Measurements from ENCODE around the gene ST6GALNAC2. TPM values are rescaled to one million over a fixed set of nuclear protein-coding genes. Genes with fewer than 3 reads are reported as not detected.
"Not testable (repeated sequence)": the region's sequence is repeated elsewhere in the genome, so short reads cannot be mapped to it uniquely, and the experiment has no call there.

The ST6GALNAC2 gene
- total RNA-seq, 1 donor from 2014 or later: 24.8 TPM

DNA sequence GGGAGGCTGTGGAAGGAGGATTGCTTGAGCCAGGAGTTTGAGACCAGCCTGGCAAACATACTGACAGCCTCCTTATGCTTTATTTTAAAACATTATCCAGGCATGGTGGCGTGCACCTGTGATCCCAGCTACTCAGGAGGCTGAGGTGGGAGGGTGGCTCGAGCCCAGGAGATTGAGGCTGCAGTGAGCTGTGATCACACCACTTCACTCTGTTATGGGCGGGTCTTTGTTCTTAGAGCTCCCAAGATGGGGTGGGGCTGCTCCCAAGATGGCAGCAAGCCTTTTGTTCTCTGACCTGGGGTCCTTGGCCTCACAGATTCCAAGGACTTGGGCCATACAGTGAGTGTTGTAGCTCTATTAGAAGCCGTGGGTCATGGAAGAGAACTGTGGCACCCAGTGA lies 26.1 kb upstream of the ST6GALNAC2 start:
- DNase-seq (ENCODE audit: extremely low spot score in 2 of 2): no peak
- intact Hi-C loops (cut with DNase I): no loop called here
- no peak for TF ChIP-seq POLR2A (IDR thresholded peaks at IDR 0.05)
- TF ChIP-seq, protein P1, sequence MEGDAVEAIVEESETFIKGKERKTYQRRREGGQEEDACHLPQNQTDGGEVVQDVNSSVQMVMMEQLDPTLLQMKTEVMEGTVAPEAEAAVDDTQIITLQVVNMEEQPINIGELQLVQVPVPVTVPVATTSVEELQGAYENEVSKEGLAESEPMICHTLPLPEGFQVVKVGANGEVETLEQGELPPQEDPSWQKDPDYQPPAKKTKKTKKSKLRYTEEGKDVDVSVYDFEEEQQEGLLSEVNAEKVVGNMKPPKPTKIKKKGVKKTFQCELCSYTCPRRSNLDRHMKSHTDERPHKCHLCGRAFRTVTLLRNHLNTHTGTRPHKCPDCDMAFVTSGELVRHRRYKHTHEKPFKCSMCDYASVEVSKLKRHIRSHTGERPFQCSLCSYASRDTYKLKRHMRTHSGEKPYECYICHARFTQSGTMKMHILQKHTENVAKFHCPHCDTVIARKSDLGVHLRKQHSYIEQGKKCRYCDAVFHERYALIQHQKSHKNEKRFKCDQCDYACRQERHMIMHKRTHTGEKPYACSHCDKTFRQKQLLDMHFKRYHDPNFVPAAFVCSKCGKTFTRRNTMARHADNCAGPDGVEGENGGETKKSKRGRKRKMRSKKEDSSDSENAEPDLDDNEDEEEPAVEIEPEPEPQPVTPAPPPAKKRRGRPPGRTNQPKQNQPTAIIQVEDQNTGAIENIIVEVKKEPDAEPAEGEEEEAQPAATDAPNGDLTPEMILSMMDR (IDR thresholded peaks at IDR 0.05): no peak
- TF ChIP-seq POLR2AphosphoS5 (IDR thresholded peaks at IDR 0.05; ENCODE audit: insufficient read depth in 1 of 2, low read depth in 1 of 2): no peak

DNA sequence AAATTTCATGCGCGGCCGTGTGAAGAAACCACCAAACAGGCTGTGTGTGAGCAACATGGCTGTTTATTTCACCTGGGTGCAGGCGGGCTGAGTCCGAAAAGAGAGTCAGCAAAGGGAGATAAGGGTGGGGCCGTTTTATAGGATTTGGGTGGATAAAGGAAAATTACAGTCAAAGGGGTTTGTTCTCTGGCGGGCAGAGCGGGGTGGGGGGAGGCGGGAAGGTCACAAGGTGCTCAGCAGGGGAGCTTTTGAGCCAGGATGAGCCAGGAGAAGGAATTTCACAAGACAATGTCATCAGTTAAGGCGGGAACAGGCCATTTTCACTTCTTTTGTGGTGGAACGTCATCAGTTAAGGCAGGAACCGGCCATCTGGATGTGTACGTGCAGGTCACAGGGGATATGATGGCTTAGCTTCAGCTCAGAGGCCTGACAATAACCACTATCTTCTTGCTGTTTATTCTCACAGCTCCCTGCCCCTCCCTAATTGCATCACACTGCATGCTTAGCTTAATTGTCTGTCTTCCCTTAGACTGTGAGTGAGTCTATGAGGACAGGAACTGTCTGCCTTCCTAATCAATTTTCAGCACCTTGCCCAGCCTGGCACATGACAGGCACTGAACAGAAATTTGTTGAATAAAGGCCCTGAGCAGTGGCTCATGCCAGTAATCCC lies 25.6 kb upstream of the ST6GALNAC2 start:
- intact Hi-C loops (cut with DNase I); DNase-seq (ENCODE audit: extremely low spot score in 2 of 2); H3K27me3 ChIP-seq; H3K9me3 ChIP-seq; H3K27ac ChIP-seq; H3K4me1 ChIP-seq; H3K36me3 ChIP-seq; H3K4me3 ChIP-seq: not testable (repeated sequence)

More for the DNA sequence above, 26.1 kb upstream of the ST6GALNAC2 start:
- no peaks in the 10 kb centered on the region for H3K36me3 ChIP-seq
- H3K4me1 ChIP-seq: no peaks in the 10 kb centered on the region
- H3K4me3 ChIP-seq: no peak overlapping the region
- H3K27ac ChIP-seq: no peak overlapping the region
- no peaks in the 10 kb centered on the region for H3K9me3 ChIP-seq
- H3K27me3 ChIP-seq: no peaks in the 10 kb centered on the region

DNA sequence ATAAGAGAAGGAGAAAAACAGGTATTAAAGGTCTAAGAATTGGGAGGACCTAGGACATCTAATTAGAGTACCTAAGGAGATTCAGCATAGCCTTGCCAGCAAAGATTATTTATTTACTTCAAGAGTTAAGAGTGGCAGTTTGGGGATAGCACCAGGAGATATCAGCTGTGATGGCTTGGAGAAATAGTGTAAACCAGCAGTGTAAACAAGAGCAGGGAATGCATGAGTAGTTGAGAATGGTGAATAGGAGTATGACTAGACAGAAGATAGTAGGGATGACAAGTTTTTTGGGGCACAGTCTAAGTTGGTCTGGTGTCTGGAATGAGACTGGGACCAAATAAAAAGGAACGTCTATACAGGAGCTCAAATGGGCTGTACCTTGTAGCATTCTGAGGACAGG lies 21.0 kb upstream of the ST6GALNAC2 start:
- DNase-seq (ENCODE audit: extremely low spot score in 2 of 2); H3K27me3 ChIP-seq; H3K4me1 ChIP-seq; H3K36me3 ChIP-seq; H3K9me3 ChIP-seq; H3K27ac ChIP-seq; intact Hi-C loops (cut with DNase I); H3K4me3 ChIP-seq: not testable (repeated sequence)

DNA sequence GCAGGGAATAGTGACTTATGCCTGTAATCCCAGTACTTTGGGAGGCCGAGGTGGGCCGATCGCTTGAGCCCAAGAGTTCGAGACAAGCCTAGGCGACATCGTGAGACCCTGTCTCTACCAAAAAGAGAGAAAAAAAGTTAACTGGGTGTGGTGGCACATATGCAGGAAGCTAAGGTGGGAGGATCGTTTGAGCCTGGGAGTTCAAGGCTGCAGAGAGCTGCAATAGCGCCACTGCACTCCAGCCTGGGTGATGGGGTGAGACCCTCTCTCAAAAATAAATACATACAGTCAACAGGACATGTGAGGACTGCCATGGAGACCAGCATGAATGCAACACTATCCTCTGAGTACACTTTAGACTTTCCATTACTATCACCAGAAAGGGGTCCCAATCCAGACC lies 15.4 kb upstream of the ST6GALNAC2 start:
- Histone ChIP-seq H3K27me3 (no peaks in the 10 kb centered on the region), H3K4me1 (peaks cover 26% of the 10 kb centered on the region), H3K27ac (no peak overlapping the region), H3K36me3 (no peaks in the 10 kb centered on the region), H3K9me3 (no peaks in the 10 kb centered on the region), H3K4me3 (no peak overlapping the region)
- no peak for DNase-seq (ENCODE audit: extremely low spot score in 2 of 2)
- intact Hi-C loops (cut with DNase I): no loop called here
- TF ChIP-seq, protein P1 (IDR thresholded peaks at IDR 0.05): no peak
- TF ChIP-seq POLR2A (IDR thresholded peaks at IDR 0.05) (no peak), POLR2AphosphoS5 (IDR thresholded peaks at IDR 0.05; ENCODE audit: insufficient read depth in 1 of 2, low read depth in 1 of 2) (no peak)

DNA sequence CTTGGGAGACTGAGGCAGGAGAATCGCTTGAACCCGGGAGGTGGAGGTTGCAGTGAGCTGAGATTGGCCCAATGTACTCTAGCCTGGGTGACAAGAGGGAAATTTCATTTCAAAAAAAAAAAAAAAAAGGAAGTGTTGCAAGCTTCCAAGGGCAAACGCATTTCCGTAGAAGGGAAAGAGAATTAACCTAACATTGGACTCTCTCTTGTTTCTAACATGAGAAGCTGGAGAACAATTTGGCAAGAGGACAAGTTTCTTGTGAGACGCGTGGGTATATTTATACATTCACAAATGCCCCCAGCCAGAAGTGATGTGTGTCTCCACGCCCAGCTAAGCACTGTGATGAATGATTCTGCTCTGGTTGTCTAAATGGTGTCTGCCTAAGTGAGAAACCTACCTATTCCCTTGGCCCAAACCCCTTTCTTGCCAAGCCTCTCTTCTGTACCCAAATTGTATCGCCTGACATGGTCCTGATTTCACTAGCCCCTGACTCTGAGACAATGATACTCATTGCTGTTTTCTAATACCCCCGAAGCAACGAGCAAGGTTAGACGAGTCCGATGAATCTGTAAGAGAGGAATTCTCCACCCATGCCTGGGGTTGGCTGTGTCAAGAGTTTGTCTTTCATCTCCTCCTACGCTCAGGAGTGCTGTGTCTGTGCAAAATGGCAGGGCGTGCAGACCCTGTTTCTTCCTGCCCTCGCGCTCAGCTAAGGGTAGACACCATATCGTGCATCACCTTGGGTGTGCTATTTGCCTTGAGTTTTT lies 14.2 kb upstream of the ST6GALNAC2 start:
- H3K4me3 ChIP-seq: no peak overlapping the region
- H3K36me3 ChIP-seq: no peaks in the 10 kb centered on the region
- intact Hi-C loops (cut with DNase I): no loop called here
- H3K4me1 ChIP-seq: peaks cover 26% of the 10 kb centered on the region
- H3K27ac ChIP-seq: no peak overlapping the region
- TF ChIP-seq POLR2AphosphoS5 (IDR thresholded peaks at IDR 0.05; ENCODE audit: insufficient read depth in 1 of 2, low read depth in 1 of 2) (no peak), POLR2A (IDR thresholded peaks at IDR 0.05) (no peak)
- TF ChIP-seq, protein P1 (IDR thresholded peaks at IDR 0.05): no peak
- no peaks in the 10 kb centered on the region for H3K9me3 ChIP-seq
- H3K27me3 ChIP-seq: no peaks in the 10 kb centered on the region
- no peak for DNase-seq (ENCODE audit: extremely low spot score in 2 of 2)

DNA sequence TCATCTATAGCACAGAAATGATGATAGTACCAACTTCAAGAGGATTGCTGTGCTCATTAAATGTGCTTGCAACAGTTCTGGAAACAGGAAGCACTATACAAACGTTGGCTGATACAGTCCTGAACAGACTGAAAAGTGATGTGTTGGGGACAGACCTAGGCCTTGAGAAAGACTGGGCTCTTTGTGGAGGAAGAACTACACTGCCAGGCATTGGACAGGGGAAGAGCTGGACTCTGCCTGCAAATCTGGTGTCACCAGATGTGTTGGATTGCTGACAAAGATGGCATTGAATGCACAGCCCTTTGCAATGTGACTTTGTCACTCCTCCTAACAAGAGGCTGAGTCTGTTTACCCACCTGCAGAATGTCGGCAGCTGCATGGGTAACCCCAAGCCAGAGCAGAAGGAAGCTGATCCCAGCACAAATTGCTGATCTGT lies 12.4 kb upstream of the ST6GALNAC2 start:
- H3K4me3 ChIP-seq: no peak overlapping the region
- no peaks in the 10 kb centered on the region for H3K36me3 ChIP-seq
- DNase-seq (ENCODE audit: extremely low spot score in 2 of 2): no peak
- H3K9me3 ChIP-seq: no peaks in the 10 kb centered on the region
- H3K27me3 ChIP-seq: no peaks in the 10 kb centered on the region
- H3K27ac ChIP-seq: no peak overlapping the region
- intact Hi-C loops (cut with DNase I): no loop called here
- H3K4me1 ChIP-seq: peaks cover 26% of the 10 kb centered on the region
- TF ChIP-seq POLR2A (IDR thresholded peaks at IDR 0.05): no peak
- TF ChIP-seq, protein P1 (IDR thresholded peaks at IDR 0.05): no peak
- no peak for TF ChIP-seq POLR2AphosphoS5 (IDR thresholded peaks at IDR 0.05; ENCODE audit: insufficient read depth in 1 of 2, low read depth in 1 of 2)
